OCI-LY7 (cell line): ENCODE measurements around the gene PYGB. TPM values are rescaled to one million over a fixed set of nuclear protein-coding genes. Genes with fewer than 3 reads are reported as not detected.

Experiments
- BruUV-seq: library from RNA; stranded (reverse); fragments of 400-500 nt; replicated peaks from 2 replicates; lab custom pipeline; 2021; lab: Mats Ljungman, UMichigan
- CTCF ChIA-PET: fragments of 300-600 bp; sonication (Branson Sonifier 250); formaldehyde crosslinking; loops from one replicate; lab custom pipeline; 2022; ENCODE audit warnings: antibody characterized with exemption; ENCODE audit not compliant: unreplicated experiment; lab: Charles Lee
- POLR2A ChIA-PET: fragments of 300-600 bp; sonication (Branson Sonifier 250); formaldehyde crosslinking; loops from one replicate; lab custom pipeline; 2022; ENCODE audit warnings: antibody characterized with exemption; lab: Charles Lee
- DNase-seq: peaks from one replicate; pipeline ENCODE4 v3.0.0-alpha.2; 2015; ENCODE audit warnings: low spot score
- H2AFZ ChIP-seq: fragments of 200-600 bp; sonication (generic), shearing (Covaris generic); 2 replicates; pipeline ENCODE4 v1.6.1; 2014; ENCODE audit warnings: mild to moderate bottlenecking, antibody characterized with exemption, low read length, moderate library complexity
- H3K27ac ChIP-seq: fragments of 200-600 bp; sonication (generic); 2 replicates; pipeline ENCODE4 v1.5.1; 2014; ENCODE audit warnings: mixed run types, low read depth, mild to moderate bottlenecking, moderate library complexity, low read length, inconsistent platforms; ENCODE audit not compliant: poor library complexity, severe bottlenecking
- H3K36me3 ChIP-seq: fragments of 200-600 bp; sonication (generic); 2 replicates; pipeline ENCODE4 v1.6.1; 2014; ENCODE audit warnings: mild to moderate bottlenecking, antibody characterized with exemption, low read length, moderate library complexity, mixed read lengths; ENCODE audit not compliant: insufficient read depth
- H3K4me1 ChIP-seq: fragments of 200-600 bp; sonication (generic); 2 replicates; pipeline ENCODE4 v1.5.1; 2014; ENCODE audit warnings: mild to moderate bottlenecking, low read length; ENCODE audit not compliant: insufficient read depth, poor library complexity, severe bottlenecking
- H3K4me2 ChIP-seq: fragments of 200-600 bp; sonication (generic); 2 replicates; pipeline ENCODE4 v1.6.1; 2014; ENCODE audit warnings: mild to moderate bottlenecking, low read length
- H3K4me3 ChIP-seq: fragments of 200-600 bp; sonication (generic); 2 replicates; pipeline ENCODE4 v1.5.1; 2014; ENCODE audit warnings: mild to moderate bottlenecking, low read depth, low read length; ENCODE audit not compliant: poor library complexity, severe bottlenecking
- H3K79me2 ChIP-seq: fragments of 200-600 bp; sonication (generic); 2 replicates; pipeline ENCODE4 v1.6.1; 2016; ENCODE audit warnings: low read depth, mild to moderate bottlenecking, low read length, moderate library complexity, mixed read lengths; ENCODE audit not compliant: insufficient read depth
- H3K9me2 ChIP-seq: fragments of 200-600 bp; sonication (generic); 2 replicates; pipeline ENCODE4 v1.6.1; 2016; ENCODE audit warnings: mild to moderate bottlenecking, low read length, mixed read lengths; ENCODE audit not compliant: insufficient read depth
- H3K9me3 ChIP-seq: fragments of 200-600 bp; sonication (generic); 2 replicates; pipeline ENCODE4 v1.6.1; 2014; ENCODE audit warnings: mild to moderate bottlenecking, mixed run types, low read length, mixed read lengths
- H4K20me1 ChIP-seq: fragments of 200-600 bp; sonication (generic); 2 replicates; pipeline ENCODE4 v1.6.1; 2014; ENCODE audit warnings: mild to moderate bottlenecking, antibody characterized with exemption, low read length, moderate library complexity, mixed read lengths; ENCODE audit not compliant: insufficient read depth
- EZH2phosphoT487 ChIP-seq: fragments of 200-600 bp; sonication (generic); IDR thresholded peaks from 2 replicates; pipeline ENCODE4 v1.6.1; 2018; ENCODE audit warnings: low read depth, borderline replicate concordance, mild to moderate bottlenecking, mixed run types, antibody characterized with exemption, low read length, moderate library complexity, mixed read lengths
- intact Hi-C: fragments of 100-400 bp; cut with micrococcal nuclease; formaldehyde crosslinking; loops from one replicate; pipeline ENCODE4 v1.10.0; 2022; ENCODE audit not compliant: unreplicated experiment
- total RNA-seq, 2 experiments: library from RNA; depleted of rRNA in 1 of 2; stranded (reverse); fragments of >200 nt in 1 of 2; shearing (Covaris generic) in 1 of 2; gene quantifications; 2 replicates each; pipeline ENCODE4 v1.2.3, GENCODE V29; 2014 to 2022
- TF ChIP-seq, protein P1 (sequence below): fragments of 200-600 bp; sonication (generic); conservative IDR thresholded peaks from 2 replicates; pipeline ENCODE4 v1.5.1; 2014; ENCODE audit warnings: mild to moderate bottlenecking, antibody characterized with exemption, low read length, moderate library complexity, mixed read lengths

The PYGB gene
- total RNA-seq, 2 experiments from 2014 or later, result 4.9 to 7.0 TPM

DNA sequence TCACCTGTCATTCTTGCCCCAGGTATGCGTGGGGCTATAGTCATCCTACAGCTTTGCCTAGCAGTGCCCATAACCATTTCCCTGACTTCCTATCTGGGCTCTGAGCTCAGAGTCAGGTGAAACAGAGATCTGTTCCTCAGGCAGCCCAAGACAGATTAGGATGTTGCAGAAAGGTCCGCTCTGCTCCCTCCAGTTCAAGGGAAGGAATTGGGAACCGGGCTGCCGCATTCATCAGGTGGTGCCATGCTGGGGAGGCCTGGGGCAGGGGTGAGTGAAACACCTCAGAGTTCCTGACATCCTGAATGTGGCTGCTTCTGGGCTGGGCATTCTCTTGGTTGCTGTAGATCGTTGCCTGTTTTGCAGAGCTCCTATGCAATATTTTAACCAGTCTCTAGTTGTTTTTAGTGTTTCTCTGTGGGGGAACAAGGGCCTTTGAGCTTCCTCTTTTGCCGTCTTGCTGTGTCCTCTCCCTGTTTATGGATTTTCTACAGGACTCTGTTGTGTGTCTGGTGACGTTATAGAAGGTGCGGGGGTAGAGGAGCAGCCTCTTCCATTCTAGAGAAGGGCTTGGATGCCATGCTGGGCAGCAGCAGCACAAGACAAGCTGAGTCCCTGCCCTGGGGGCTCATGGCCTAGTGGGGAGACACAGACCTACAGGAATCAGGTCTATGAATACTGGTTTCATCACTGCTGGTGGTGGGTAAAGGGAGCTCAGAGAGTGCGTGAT lies 43.2 kb upstream of the PYGB start:
- Histone ChIP-seq H3K9me3 (no peaks in the 10 kb centered on the region), H3K4me1 (no peaks in the 10 kb centered on the region), H3K9me2 (no peaks in the 10 kb centered on the region), H4K20me1 (0 out of 2 replicates have a peak, but pooled peaks cover 3% of the 10 kb centered on the region), H3K27ac (no peak overlapping the region), H3K36me3 (no peaks in the 10 kb centered on the region), H3K79me2 (no peaks in the 10 kb centered on the region), H3K4me3 (no peak overlapping the region), H2AFZ (no peak overlapping the region), H3K4me2 (no peak overlapping the region)
- ChIA-PET CTCF (no interaction called here), POLR2A (interaction anchor here (0.6 kb wide), 1 partner anchor 210 kb away, joined by 5 read pairs; no protein-coding TSS in a partner anchor)
- DNase-seq, result no peak
- intact Hi-C loops, result no loop called here
- TF ChIP-seq, protein P1, sequence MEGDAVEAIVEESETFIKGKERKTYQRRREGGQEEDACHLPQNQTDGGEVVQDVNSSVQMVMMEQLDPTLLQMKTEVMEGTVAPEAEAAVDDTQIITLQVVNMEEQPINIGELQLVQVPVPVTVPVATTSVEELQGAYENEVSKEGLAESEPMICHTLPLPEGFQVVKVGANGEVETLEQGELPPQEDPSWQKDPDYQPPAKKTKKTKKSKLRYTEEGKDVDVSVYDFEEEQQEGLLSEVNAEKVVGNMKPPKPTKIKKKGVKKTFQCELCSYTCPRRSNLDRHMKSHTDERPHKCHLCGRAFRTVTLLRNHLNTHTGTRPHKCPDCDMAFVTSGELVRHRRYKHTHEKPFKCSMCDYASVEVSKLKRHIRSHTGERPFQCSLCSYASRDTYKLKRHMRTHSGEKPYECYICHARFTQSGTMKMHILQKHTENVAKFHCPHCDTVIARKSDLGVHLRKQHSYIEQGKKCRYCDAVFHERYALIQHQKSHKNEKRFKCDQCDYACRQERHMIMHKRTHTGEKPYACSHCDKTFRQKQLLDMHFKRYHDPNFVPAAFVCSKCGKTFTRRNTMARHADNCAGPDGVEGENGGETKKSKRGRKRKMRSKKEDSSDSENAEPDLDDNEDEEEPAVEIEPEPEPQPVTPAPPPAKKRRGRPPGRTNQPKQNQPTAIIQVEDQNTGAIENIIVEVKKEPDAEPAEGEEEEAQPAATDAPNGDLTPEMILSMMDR, result no peak
- TF ChIP-seq EZH2phosphoT487, result no peak
- BruUV-seq, result no TSS peak

DNA sequence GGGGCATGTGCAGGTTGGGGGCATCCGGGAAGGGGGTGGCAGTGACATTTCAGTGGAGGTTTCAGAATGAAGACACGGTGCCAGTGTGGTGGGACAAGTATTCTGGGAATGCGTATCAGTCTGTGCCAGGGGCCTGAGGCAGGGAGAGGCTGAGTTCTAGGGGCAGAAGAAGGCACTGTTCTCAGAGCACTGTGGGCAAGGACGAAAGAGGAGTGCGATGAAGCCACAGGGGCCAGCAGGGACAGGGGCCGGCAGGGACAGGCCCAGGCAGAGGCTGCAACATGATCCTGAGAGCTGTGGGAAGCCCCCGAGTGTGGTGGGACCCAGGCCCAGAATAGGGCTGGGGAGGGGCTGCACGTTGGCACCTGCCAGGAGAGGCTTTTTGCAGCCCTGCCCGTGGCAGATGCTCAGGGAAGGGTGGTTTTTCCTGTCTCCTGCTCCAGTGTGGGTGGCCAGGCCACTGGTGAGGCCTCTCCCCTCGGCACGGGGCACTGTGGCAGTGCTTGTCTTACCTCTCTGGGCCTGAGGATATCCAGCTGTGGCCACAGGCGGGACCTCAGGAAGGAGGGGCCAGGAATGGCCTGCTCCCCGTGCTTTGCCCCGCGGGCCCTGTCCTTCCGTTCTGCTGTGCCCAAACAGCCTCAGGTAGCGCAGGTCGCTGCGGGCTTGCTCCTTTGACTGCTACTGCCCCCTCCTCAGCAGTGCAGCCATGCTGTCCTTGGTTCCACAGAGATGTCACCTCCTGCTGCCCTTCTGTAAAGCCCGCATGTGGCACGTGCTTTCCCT lies 42.4 kb upstream of the PYGB start:
- Histone ChIP-seq H2AFZ (no peak overlapping the region), H3K9me2 (no peaks in the 10 kb centered on the region), H3K4me1 (no peaks in the 10 kb centered on the region), H3K27ac (no peak overlapping the region), H3K9me3 (no peaks in the 10 kb centered on the region), H3K36me3 (no peaks in the 10 kb centered on the region), H3K4me3 (no peak overlapping the region), H3K79me2 (no peaks in the 10 kb centered on the region), H3K4me2 (no peak overlapping the region), H4K20me1 (0 out of 2 replicates have a peak, but pooled peaks cover 3% of the 10 kb centered on the region)
- no peak for DNase-seq
- CTCF ChIA-PET, result no interaction called here
- no TSS peak for BruUV-seq
- POLR2A ChIA-PET, result no interaction called here
- intact Hi-C loops, result no loop called here
- TF ChIP-seq, protein P1, result no peak
- TF ChIP-seq EZH2phosphoT487, result no peak
